ENCODE data around the gene GRB10.

The GRB10 gene

DNA sequence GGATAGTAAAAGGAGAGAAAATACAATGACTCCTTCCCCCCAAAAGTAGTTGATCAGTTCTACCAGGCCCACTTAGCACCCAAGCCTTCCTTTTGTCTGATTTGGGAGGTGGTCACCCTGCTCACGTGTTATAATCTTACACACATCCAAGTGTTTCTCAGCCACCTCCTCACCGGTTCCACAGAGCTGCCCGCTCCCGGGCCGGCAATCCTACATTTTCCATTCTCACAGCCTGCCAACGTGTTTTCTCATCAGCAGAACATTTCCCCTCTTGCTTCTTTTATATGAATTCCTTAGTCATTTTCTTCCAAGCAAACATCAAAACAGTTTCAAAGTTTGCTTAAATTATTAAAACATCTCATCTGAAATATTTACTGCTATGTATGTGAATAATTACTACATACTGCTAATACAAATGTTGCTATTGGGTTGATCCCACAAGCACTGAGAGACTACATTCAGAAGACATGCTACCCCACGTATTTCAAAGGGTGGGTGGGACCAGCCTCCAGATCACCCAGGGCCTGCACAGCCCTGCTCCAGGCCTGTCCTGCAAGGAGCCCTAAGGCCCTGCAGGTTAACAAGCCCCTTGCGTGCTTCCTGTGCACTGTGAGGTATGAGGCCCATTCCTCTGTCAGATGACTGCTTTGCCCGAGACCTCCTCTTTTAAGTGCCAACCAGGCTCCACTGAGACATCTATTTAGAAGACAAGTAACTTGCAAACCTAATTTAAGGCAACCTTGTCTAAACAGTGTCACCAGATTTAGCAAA lies 75.3 kb downstream of the GRB10 start:
- no peaks in the 10 kb centered on the region; the same call in none of the 2 replicates for H3K27me3 ChIP-seq (replicated peaks; ENCODE audit: control insufficient read depth, insufficient read depth, low read length)

GRCh38 chr7:50706469-50706937 lies 76.2 kb downstream of the GRB10 start:
- Histone ChIP-seq H3K27me3 (replicated peaks; ENCODE audit: control insufficient read depth, insufficient read depth, low read length) (no peaks in the 10 kb centered on the region; the same call in none of the 2 replicates), H3K36me3 (ENCODE audit: control insufficient read depth, insufficient read depth, low read length) (no peaks in the 10 kb centered on the region), H3K4me3 (replicated peaks; ENCODE audit: low read depth, low read length) (no peak overlapping the region)
- TF ChIP-seq CTCF (IDR thresholded peaks at IDR 0.05; ENCODE audit: insufficient read depth, low read length, poor library complexity, severe bottlenecking), result no peak
- DNase-seq (ENCODE audit: extremely low read depth, insufficient read length), result no peak

More for the DNA sequence above, 75.3 kb downstream of the GRB10 start:
- no peak for TF ChIP-seq CTCF (IDR thresholded peaks at IDR 0.05; ENCODE audit: insufficient read depth, low read length, poor library complexity, severe bottlenecking)
- Histone ChIP-seq H3K36me3 (ENCODE audit: control insufficient read depth, insufficient read depth, low read length) (no peaks in the 10 kb centered on the region), H3K4me3 (replicated peaks; ENCODE audit: low read depth, low read length) (no peak overlapping the region)
- no peak for DNase-seq (ENCODE audit: extremely low read depth, insufficient read length)

GRCh38 chr7:50704844-50705243 lies 77.9 kb downstream of the GRB10 start:
- DNase-seq (ENCODE audit: extremely low read depth, insufficient read length), result no peak
- Histone ChIP-seq H3K4me3 (replicated peaks; ENCODE audit: low read depth, low read length) (no peak overlapping the region), H3K36me3 (ENCODE audit: control insufficient read depth, insufficient read depth, low read length) (no peaks in the 10 kb centered on the region), H3K27me3 (replicated peaks; ENCODE audit: control insufficient read depth, insufficient read depth, low read length) (no peaks in the 10 kb centered on the region; the same call in none of the 2 replicates)
- no peak for TF ChIP-seq CTCF (IDR thresholded peaks at IDR 0.05; ENCODE audit: insufficient read depth, low read length, poor library complexity, severe bottlenecking)

DNA sequence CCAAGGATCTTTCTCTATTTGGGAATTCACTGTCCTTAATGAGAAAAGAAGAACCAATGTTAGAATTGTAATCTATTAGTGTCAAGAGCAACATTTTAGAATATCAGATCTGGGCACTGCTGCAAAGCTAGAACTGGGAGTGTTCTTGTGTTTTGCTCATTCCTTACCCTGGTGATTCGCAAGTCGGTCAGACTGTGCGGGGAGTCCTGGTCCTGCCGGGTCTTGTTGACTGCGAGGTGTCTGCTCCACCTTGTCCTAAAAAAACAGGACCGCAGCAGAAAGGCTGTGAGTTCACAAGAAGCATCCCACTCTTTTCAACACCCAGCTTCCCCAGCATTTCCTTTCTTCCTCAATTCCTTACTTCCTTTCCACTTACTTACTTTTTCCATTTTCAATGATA lies 79.0 kb downstream of the GRB10 start:
- no peak for TF ChIP-seq CTCF (IDR thresholded peaks at IDR 0.05; ENCODE audit: insufficient read depth, low read length, poor library complexity, severe bottlenecking)
- Histone ChIP-seq H3K36me3 (ENCODE audit: control insufficient read depth, insufficient read depth, low read length) (no peaks in the 10 kb centered on the region), H3K27me3 (replicated peaks; ENCODE audit: control insufficient read depth, insufficient read depth, low read length) (no peaks in the 10 kb centered on the region; the same call in none of the 2 replicates), H3K4me3 (replicated peaks; ENCODE audit: low read depth, low read length) (no peak overlapping the region)
- no peak for DNase-seq (ENCODE audit: extremely low read depth, insufficient read length)

- no peak for TF ChIP-seq CTCF (IDR thresholded peaks at IDR 0.05; ENCODE audit: insufficient read depth, low read length, poor library complexity, severe bottlenecking)
- H3K27me3 ChIP-seq (replicated peaks; ENCODE audit: control insufficient read depth, insufficient read depth, low read length), result no peaks in the 10 kb centered on the region; the same call in none of the 2 replicates
- no peak overlapping the region for H3K4me3 ChIP-seq (replicated peaks; ENCODE audit: low read depth, low read length)
- no peak for DNase-seq (ENCODE audit: extremely low read depth, insufficient read length)
- H3K36me3 ChIP-seq (ENCODE audit: control insufficient read depth, insufficient read depth, low read length), result no peaks in the 10 kb centered on the region
Measured at GRCh38 chr7:50699143-50699542, 83.6 kb downstream of the GRB10 start.

Measured in GM06990 (cell line).